Ovary (tissue), 3 donors: ENCODE measurements around the gene KRTAP4-8.

Source experiments
- CTCF ChIP-seq, 3 donors: fragments of 450-650 bp in 2 of 3; fragments of 200-600 bp in 1 of 3; IDR thresholded peaks; one replicate each; pipeline versions ENCODE4 v1.5.1 to v1.8.0; 2016 to 2022; ENCODE audit warnings: antibody characterized with exemption in 3 of 3, mild to moderate bottlenecking in 1 of 3
- EP300 ChIP-seq: sonication (generic); formaldehyde crosslinking; IDR thresholded peaks from one replicate; pipeline ENCODE4 v1.6.1; 2017; ENCODE audit warnings: antibody characterized with exemption
- POLR2A ChIP-seq: fragments of 450-650 bp; IDR thresholded peaks from one replicate; pipeline ENCODE4 v1.6.1; 2017; ENCODE audit warnings: antibody characterized with exemption, mild to moderate bottlenecking, moderate library complexity
- donor health status: DM: no; HTN: no; CAD: no.

GRCh38 chr17:41116297-41116696 is 18.4 kb upstream of the KRTAP4-8 start:
- TF ChIP-seq CTCF (IDR thresholded peaks at IDR 0.05), result no peak
- no peak for TF ChIP-seq EP300
- no peak for TF ChIP-seq POLR2A
